Right cardiac atrium (tissue), 5 donors: Measurements from ENCODE around the gene QKI. TPM values are rescaled to one million over a fixed set of nuclear protein-coding genes. Genes with fewer than 3 reads are reported as not detected.

Source experiments
- ATAC-seq, 2 donors: fragments of 200-7000 bp; cut with Tn5 transposase; one replicate each; pipeline versions ENCODE4 v1.8.0 to v1.9.1; 2020; ENCODE audit warnings: moderate library complexity in 2 of 2, mild to moderate bottlenecking in 1 of 2
- DNase-seq, 3 donors: peaks; one replicate each; pipeline ENCODE4 v3.0.0-alpha.2; 2020
- H3K27ac ChIP-seq: one replicate; pipeline ENCODE4 v1.5.1; 2013; ENCODE audit warnings: mild to moderate bottlenecking, low read length, control low read depth, moderate library complexity
- H3K27me3 ChIP-seq: one replicate; pipeline ENCODE4 v1.6.1; 2013; ENCODE audit not compliant: control insufficient read depth, insufficient read depth
- H3K4me1 ChIP-seq: one replicate; pipeline ENCODE4 v1.6.1; 2013; ENCODE audit warnings: low read length; ENCODE audit not compliant: control insufficient read depth, insufficient read depth
- H3K4me3 ChIP-seq: one replicate; pipeline ENCODE4 v1.5.1; 2013; ENCODE audit warnings: low read length, control low read depth
- H3K9me3 ChIP-seq: one replicate; pipeline ENCODE4 v1.6.1; 2013; ENCODE audit warnings: low read length; ENCODE audit not compliant: control insufficient read depth
- WGBS: extraction: QIAGEN DNeasy Blood & Tissue Kit; methylation state at CpG from one replicate; pipeline ENCODE4 v1.1.7; 2013; 5-methylcytosine and 5-hydroxymethylcytosine counted together
- intact Hi-C, 4 donors: fragments of 100-400 bp; cut with DNase I; formaldehyde crosslinking; loops; one replicate each; pipeline versions ENCODE4 v1.11.0 to v1.14.0; 2022 to 2023
- polyA plus RNA-seq: library from polyadenylated mRNA; stranded (reverse); fragments of 200-250 nt; gene quantifications from one replicate; pipeline ENCODE4 v1.2.3, GENCODE V29; 2013
- total RNA-seq, 4 donors: library from RNA; stranded (reverse); fragmentation: NEBNext Ultra II Directional; extraction: Animal tissue kit (Norgen Biotek cat#: 25700); gene quantifications; one replicate each; pipeline ENCODE4 v1.2.1, GENCODE V29; 2021
- donor health status: healthy with polysubstance abuse.
- donor health status: DM: no; HTN: yes; CAD: no.
- donor health status: DM: no; HTN: no; CAD: no.
- donor health status: DM: no; HTN: yes; CAD: no; lungs with severe emphysema.
- donor health status: DM: yes; HTN: yes; CAD: no.

Gene QKI
- total and polyA plus RNA-seq, 5 donors = 100 to 415 (median 373) TPM

- intact Hi-C loops = no loop called here
- no peak overlapping the region for H3K4me3 ChIP-seq
- peaks cover 12% of the 10 kb centered on the region for H3K4me1 ChIP-seq
- peak overlapping the region; percentile 67 for H3K27ac ChIP-seq
- WGBS = 34% methylated on average over 5 of the region's 5 CpGs
- no peaks in the 10 kb centered on the region for H3K9me3 ChIP-seq
- DNase-seq (no peak), ATAC-seq (peak; percentile 36 to 50)
- H3K27me3 ChIP-seq = no peaks in the 10 kb centered on the region
Observed at GRCh38 chr6:163532526-163533078, 118.1 kb downstream of the QKI start.

- 36% methylated on average over 2 of the region's 2 CpGs for WGBS
- Histone ChIP-seq H3K27ac (no peak overlapping the region), H3K9me3 (no peaks in the 10 kb centered on the region), H3K27me3 (no peaks in the 10 kb centered on the region), H3K4me3 (no peak overlapping the region), H3K4me1 (peaks cover 14% of the 10 kb centered on the region)
- no peak for DNase-seq
- peak; percentile 54 to 79 for ATAC-seq
- intact Hi-C loops = no loop called here
Observed at GRCh38 chr6:163533443-163533842, 118.9 kb downstream of the QKI start.

GRCh38 chr6:163536770-163537169 lies 122.3 kb downstream of the QKI start:
- ATAC-seq (no peak), DNase-seq (no peak)
- Histone ChIP-seq H3K4me3 (no peak overlapping the region), H3K4me1 (peaks cover 14% of the 10 kb centered on the region), H3K27ac (no peak overlapping the region), H3K27me3 (no peaks in the 10 kb centered on the region), H3K9me3 (no peaks in the 10 kb centered on the region)
- intact Hi-C loops = no loop called here
- 91% methylated on average over 3 of the region's 3 CpGs for WGBS

- no peaks in the 10 kb centered on the region for H3K9me3 ChIP-seq
- intact Hi-C loops = no loop called here
- DNase-seq = no peak
- no peak overlapping the region for H3K27ac ChIP-seq
- no peak for ATAC-seq
- no peak overlapping the region for H3K4me3 ChIP-seq
- 81% methylated on average over 5 of the region's 5 CpGs for WGBS
- peaks cover 9% of the 10 kb centered on the region for H3K4me1 ChIP-seq
- H3K27me3 ChIP-seq = no peaks in the 10 kb centered on the region
Observed at GRCh38 chr6:163538331-163538730, 123.8 kb downstream of the QKI start.

- DNase-seq = no peak
- intact Hi-C loops = no loop called here
- H3K27ac ChIP-seq = no peak overlapping the region
- peaks cover 9% of the 10 kb centered on the region for H3K4me1 ChIP-seq
- no peaks in the 10 kb centered on the region for H3K27me3 ChIP-seq
- ATAC-seq = peak in 1 of 2 donors; percentile 19
- 62% methylated on average over 5 of the region's 5 CpGs for WGBS
- H3K9me3 ChIP-seq = no peaks in the 10 kb centered on the region
- H3K4me3 ChIP-seq = no peak overlapping the region
Observed at GRCh38 chr6:163539101-163539762, 124.7 kb downstream of the QKI start.

GRCh38 chr6:163543321-163543720 lies 128.8 kb downstream of the QKI start:
- no peak for ATAC-seq
- Histone ChIP-seq H3K9me3 (no peaks in the 10 kb centered on the region), H3K4me3 (no peak overlapping the region), H3K27me3 (no peaks in the 10 kb centered on the region), H3K4me1 (peaks cover 10% of the 10 kb centered on the region), H3K27ac (no peak overlapping the region)
- DNase-seq = no peak
- intact Hi-C loops = loop anchor here in 1 of 4 donors (5.0 kb wide), 1 partner anchor 116 kb away; no protein-coding TSS in a partner anchor
- WGBS = 83% methylated on average over 2 of the region's 2 CpGs

GRCh38 chr6:163545370-163545769 lies 130.9 kb downstream of the QKI start:
- no peak for ATAC-seq
- no peak for DNase-seq
- no peak overlapping the region for H3K27ac ChIP-seq
- peaks cover 7% of the 10 kb centered on the region for H3K4me1 ChIP-seq
- intact Hi-C loops = no loop called here
- H3K27me3 ChIP-seq = no peaks in the 10 kb centered on the region
- no peak overlapping the region for H3K4me3 ChIP-seq
- WGBS = 68% methylated on average over 5 of the region's 5 CpGs
- no peaks in the 10 kb centered on the region for H3K9me3 ChIP-seq

- WGBS = 68% methylated on average over 3 of the region's 3 CpGs
- peak; percentile 50 to 65 for ATAC-seq
- H3K27ac ChIP-seq = peak overlapping the region; percentile 46
- intact Hi-C loops = no loop called here
- H3K4me1 ChIP-seq = peaks cover 7% of the 10 kb centered on the region
- no peaks in the 10 kb centered on the region for H3K27me3 ChIP-seq
- no peak overlapping the region for H3K4me3 ChIP-seq
- no peaks in the 10 kb centered on the region for H3K9me3 ChIP-seq
- no peak for DNase-seq
Observed at GRCh38 chr6:163547287-163547686, 132.8 kb downstream of the QKI start.

GRCh38 chr6:163548624-163549023 lies 134.1 kb downstream of the QKI start:
- H3K27me3 ChIP-seq = no peaks in the 10 kb centered on the region
- H3K4me3 ChIP-seq = no peak overlapping the region
- peaks cover 7% of the 10 kb centered on the region for H3K4me1 ChIP-seq
- H3K27ac ChIP-seq = peak overlapping the region; percentile 67
- 69% methylated on average over 3 of the region's 3 CpGs for WGBS
- ATAC-seq = peak; percentile 30 to 57
- intact Hi-C loops = no loop called here
- H3K9me3 ChIP-seq = no peaks in the 10 kb centered on the region
- DNase-seq = no peak

GRCh38 chr6:163554032-163554431 lies 139.5 kb downstream of the QKI start:
- Histone ChIP-seq H3K27me3 (no peaks in the 10 kb centered on the region), H3K4me1 (peaks cover 2% of the 10 kb centered on the region), H3K9me3 (no peaks in the 10 kb centered on the region), H3K27ac (peak overlapping the region; percentile 9), H3K4me3 (no peak overlapping the region)
- WGBS = 64% methylated on average over 4 of the region's 4 CpGs
- ATAC-seq (no peak), DNase-seq (no peak)
- intact Hi-C loops = loop anchor here in 1 of 4 donors (10.0 kb wide), 1 partner anchor 119 kb away; no protein-coding TSS in a partner anchor

- Histone ChIP-seq H3K27ac (no peak overlapping the region), H3K9me3 (no peaks in the 10 kb centered on the region), H3K4me3 (no peak overlapping the region), H3K27me3 (no peaks in the 10 kb centered on the region), H3K4me1 (no peaks in the 10 kb centered on the region)
- ATAC-seq = peak; percentile 33 to 52
- DNase-seq = peak; percentile 28 to 78 (median 51)
- 72% methylated on average over 4 of the region's 4 CpGs for WGBS
- intact Hi-C loops = loop anchor here in 1 of 4 donors (10.0 kb wide), 1 partner anchor 120 kb away; no protein-coding TSS in a partner anchor
Observed at GRCh38 chr6:163554663-163555062, 140.1 kb downstream of the QKI start.
